GM19035 (cell line): ENCODE results near the gene GPR18.

ENCODE experiments used
- ATAC-seq: cut with Tn5 transposase; IDR thresholded peaks from one replicate; pipeline ENCODE4 v1.9.1; 2021; ENCODE audit not compliant: unreplicated experiment

GPR18 gene

DNA sequence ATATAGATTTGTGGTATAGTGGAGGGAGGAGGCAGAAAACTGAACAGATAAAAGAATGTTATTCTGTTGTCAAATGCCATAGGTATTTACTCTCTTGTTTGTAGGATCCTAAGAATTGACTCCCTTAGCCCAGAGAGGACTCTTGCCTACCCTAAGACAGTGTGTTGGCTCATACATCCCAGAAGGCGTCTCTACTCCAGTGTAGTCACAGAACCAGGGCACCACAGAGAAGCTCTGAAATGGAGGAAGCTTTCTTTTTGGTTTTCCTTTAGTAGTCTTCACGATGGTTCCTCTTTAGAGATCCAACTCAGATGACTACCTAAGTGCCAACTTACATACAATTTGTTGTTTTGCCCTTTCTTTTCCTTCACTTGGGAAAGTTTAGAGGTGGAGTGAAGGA is 35.0 kb upstream of the GPR18 start:
- ATAC-seq: no peak

DNA sequence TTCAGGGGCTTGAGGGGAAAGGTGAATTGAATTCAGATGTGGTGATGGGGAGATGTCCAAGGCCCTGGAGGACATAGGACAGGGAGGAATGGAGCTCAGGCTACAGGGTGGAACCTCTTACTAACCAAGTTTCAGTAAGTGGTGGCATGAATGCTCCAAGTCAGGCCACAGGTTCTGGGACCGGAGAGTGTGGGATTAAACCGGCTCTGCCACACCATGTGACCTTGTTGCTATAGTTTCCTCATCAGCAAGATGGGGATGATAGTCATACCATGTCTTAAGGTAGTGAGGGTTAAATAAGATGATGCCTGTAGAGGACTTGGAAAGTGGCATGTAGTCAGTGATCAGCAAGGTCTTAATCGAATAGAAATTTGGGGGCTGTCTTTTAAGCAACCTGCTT is 32.7 kb upstream of the GPR18 start:
- no peak for ATAC-seq

DNA sequence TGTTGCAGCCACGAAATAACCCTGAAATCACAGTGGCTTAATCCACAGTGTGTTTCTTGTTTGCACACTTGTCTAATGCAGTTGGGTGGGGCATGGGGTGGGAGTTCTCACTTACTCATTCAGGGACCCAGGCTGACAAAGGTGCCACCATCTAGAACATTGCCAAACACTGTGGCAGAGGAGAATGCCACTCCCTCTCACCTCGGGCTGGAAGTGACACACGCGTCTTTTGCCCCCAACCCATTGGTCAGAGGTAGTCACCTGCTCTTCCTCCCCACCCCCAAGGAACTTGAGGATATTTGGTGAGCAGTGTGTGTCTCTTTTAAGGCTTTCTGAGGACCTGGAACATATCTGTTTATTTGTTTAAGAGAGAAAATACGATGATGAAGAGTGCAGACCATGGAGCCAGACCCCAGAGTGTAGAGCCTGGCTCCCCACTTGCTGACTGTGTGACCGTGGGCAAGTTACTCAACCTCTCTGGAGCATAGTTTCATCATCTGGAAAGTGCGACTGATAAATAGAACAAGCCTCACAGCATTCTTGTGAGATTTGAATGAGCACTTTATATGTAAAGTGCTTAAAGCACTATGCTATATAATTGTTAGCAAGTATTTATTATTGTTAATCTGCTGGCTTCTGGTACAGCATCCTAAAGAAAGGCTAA is 31.6 kb upstream of the GPR18 start:
- no peak for ATAC-seq

DNA sequence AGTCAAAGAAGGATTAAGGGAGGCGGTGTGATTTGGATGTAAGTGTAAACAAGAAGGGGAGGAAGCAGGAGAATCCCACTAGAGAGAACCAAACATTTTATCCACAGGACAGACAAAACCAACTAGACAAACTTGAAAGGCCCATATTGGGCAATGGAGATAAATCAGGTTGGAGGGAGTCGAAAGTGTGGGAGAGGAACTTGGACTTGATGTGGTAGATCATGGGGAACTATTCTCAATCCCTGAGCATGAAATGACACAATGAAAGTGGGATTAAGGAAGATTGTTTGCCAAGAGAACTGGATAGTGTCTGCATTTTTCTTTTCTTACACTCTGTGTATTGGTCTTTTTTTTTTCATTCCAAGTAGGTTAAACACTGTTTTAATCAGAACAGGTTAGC is 31.1 kb upstream of the GPR18 start:
- no peak for ATAC-seq

DNA sequence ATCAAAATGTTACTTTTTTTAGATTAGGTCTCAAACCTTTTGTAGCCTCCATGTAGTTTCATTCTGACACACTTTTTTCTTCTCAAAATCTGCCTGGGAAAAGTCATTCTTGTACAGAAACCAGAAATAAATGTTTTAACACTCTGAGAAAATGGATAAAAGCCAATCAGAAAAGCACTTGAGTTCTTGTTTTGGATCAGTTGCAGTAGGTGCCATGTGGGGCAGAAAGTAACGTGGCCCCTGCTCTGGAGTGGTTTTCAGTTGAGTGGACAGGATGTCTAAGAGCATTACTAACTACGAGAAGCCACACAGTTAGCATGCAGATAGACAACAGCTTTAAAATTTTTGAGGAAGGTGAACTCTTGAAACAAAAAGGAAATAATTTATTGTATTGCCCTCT is 29.9 kb upstream of the GPR18 start:
- ATAC-seq: peak; percentile 82

DNA sequence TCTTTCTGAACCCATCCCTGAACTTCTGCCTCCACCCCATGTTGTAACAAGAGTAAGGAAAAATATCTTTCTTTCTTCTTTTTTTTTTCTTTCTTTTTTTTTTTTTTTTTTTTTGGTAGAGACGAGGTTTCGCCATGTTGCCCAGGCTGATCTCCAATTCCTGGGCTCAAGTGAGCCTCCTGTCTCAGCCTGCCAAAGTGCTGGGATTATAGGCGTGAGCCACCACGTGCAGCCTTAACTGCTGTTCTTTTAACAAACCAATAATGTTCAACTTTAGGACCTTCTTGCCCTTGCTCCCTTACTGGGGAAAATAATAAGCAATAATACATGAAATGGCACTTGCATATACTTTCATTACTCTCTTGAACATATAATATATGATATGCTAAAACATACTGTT is 29.4 kb upstream of the GPR18 start:
- ATAC-seq: peak; percentile 5

DNA sequence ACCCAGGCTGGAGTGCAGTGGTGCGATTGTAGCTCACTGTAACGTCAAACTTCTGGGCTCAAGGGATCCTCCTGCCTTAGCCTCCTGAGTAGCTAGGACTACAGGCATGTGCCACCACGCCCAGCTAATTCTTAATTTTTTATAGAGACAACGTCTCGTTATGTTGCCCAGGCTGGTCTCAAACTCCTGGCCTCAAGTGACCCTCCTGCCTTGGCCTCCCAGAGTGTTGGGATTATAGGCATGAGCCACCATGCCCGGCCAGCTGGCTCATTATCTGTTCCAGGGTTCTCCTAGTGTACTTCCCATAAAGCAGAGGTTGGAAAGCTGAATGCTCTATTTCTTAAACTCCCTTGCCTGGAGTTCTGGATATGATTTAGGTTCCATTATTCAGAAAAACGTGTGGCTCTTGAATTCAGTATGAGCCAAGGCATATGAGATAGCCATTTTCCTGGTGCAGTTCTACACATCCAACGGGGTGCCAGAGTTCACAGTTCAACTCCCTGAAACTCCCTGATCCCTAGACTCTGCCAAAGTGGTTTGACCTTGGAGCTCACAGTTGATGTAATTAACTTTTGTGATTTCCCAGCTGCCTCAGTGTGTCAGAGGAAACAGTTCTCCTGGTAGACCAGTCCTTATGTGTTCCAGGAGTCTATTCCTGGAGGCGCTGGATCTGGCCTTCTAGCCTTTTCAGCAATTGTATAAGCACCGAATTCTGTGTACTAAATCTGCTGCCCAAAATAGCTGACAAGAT is 27.4 kb upstream of the GPR18 start:
- no peak for ATAC-seq

DNA sequence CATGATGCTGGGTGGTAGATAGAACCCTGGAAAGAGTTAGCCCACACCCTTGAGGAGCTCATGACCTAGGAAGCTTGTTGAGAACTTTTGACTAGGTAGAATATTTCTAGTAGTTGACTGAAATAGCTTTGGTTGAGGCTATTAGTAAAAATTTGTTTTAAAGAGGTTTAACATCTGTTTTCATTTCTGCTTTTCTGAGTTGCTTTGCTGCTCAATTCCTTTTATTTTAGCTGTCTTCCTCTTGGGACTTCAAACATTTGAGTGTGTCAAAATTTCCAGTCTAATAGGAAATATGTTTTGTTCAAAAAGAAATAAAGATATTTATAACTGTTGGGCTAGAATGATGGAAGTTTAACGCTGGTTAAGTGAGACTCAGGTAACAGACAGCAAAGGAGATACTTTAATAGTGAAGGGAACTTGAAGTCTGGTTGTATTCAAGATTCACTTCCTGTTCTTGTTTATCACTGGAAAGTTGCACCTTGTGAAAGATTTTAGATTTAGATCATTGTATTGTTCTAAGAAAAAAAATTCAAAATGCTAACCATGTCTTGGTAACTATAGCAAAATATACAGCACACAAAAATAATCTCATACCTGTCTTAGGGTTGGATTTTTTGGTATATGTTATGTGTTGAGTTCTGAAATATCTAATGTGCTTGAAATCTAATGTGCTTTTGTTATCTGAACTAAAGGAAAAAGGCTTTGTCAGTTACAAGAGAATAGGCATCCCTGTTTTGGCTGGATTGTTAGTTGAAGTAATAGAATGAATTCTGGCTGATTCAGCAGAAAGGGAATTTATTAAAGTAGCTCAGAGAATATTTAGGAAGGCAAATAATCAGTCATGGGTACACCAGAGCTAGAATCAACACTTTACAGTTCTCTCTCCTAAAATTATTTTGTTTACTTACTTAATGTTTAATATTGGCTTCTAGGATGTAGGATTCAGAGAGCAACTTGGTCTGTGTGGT is 24.4 kb upstream of the GPR18 start:
- ATAC-seq: peak; percentile 69

DNA sequence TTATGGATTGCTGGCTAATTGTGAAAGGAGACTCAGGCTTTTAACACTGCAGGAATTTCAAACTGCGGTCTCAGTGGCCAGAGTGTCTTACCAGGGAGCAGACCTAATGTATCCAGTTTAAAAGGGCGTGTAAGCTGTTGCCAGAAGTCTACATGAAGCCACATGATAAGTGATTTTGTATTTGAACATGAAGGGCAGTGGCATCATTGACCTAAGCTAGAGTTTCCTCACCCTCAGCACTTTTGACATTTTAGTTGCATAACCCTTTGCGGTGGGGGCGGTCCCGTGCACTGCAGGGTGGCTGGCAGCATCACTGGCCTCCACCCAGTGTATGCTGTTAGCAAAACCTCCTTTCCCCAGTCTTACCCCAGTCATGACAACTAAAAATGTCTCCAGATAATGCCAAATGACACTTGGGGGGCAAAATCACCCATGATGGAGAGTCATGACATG is 23.7 kb upstream of the GPR18 start:
- ATAC-seq: peak; percentile 78

DNA sequence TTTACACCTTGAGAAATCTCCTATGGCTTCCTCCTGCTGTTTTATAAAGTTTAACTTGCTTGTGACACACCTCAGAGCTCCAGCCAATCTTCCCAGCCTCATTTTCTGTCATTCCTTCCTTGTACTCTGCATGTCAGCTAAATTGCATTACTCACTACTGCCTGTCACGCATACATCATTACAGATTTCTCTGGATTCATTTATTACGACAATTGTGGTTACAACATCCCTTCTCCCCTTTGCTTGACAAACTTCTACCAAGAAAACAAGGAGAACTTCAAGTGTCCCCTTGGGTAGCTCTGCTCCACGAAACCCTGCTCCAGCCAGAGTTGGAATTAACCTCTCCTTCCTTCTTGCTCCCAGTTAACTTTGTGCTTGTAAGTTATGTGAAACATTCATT is 22.0 kb upstream of the GPR18 start:
- no peak for ATAC-seq

DNA sequence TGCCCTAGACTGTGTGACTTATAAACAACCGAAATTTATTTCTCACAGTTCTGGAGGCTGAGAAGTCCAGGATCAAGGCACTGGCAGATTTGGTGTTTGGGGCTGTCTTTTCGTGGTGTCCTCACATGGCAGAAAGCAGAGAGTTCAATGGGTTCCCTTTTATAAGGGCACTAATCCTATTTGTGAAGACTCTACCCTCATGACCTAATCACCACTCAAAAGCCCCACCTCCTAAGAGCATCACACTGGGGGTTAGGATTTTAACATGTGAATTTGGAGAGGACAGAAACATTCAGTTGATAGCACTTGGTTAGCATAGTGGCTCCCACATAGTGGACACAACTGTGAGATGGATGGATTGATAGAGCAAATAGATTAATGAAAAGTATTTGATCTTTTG is 21.5 kb upstream of the GPR18 start:
- ATAC-seq: no peak

DNA sequence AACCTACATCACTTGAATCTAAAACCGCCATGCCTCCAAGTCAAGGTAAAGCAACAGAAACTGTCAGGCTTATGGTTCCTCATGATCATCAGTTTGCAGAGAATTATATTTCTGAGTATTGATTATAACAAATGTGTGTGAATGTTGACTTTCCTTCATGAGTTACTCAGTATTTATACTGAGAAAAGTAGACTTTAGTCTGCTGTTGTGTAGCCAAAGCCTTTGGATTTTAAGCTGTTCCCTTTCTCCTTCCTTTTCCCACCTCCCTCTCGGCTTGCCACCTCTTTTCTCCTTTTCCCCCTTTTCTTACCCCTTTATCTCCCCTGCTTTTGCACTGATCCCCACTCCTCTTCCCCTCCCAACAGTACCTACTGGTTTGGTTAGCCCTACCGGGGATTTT is 20.7 kb upstream of the GPR18 start:
- no peak for ATAC-seq

DNA sequence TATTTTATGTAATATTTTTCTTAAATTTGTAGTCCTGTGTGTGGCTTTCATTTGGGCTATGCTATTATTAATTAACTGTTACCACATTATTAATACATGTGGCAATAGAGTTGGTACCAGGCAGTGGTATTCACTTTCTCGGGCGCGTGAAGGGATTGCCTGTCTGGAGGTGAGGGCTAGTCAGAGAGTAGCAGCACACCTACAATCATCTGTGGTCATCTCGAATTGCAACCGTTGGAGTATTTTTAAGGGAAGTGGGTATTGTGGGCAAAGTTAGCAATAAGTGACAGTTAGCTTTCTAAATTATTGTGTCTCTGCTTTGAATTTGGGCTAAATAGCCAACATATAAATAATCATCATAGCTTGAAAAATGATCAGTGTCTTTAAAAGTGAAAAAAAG is 20.0 kb upstream of the GPR18 start:
- no peak for ATAC-seq

DNA sequence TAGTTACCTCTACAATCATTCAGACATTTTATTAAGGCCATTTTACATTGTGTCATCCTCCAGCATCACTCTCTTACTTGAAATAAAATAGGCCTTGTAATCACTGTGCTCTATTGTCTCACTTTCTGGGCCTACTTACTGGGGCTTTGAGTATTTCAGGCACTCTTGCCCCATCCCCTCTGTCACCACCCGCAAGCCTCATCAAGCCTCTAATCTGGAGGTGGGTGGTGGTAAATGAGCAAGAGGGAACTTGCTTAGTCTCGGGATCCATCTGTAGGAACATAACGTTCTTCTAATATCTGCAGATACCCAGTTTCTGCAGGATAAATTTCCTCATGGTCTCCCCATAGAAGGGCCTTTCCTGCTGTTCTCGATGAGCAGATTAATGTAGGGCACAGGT is 19.4 kb upstream of the GPR18 start:
- ATAC-seq: no peak

DNA sequence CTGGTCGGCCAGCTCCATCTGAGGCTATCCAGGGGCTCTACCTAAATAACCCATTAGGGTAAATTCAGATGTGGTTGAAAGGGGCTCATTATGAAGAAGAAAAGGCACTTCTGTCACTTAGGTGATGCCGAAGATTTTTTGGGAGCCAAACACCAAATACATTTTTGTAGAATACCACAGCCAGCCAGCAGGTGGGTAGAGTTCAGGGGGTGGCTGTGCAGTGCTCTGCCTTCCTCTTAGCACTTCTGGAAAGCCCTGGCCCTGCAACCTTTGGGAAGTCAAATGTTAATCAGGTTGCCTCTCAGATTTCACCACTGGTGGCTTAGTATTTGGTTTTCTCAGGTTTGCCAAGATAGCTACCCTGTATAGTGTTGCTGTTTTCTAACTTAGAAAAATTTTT is 18.5 kb upstream of the GPR18 start:
- ATAC-seq: no peak

DNA sequence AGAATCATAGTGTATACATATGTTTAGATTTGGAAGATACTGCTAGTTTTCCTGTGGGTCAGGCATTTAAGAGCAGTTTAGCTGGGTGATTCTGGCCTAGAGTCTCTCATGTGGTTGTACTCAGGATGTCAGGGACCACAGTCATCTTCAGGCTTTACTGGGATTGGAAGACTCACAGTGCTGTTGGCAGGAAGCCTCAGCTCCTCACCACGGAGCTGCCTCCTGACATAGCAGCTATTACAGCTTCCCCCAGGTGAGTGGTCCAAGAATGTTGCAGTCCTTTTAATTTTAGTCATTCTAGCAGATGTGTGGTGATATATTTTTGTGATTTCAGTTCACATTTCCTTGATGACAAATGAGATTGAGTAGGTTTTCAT is 16.9 kb upstream of the GPR18 start:
- ATAC-seq: no peak

DNA sequence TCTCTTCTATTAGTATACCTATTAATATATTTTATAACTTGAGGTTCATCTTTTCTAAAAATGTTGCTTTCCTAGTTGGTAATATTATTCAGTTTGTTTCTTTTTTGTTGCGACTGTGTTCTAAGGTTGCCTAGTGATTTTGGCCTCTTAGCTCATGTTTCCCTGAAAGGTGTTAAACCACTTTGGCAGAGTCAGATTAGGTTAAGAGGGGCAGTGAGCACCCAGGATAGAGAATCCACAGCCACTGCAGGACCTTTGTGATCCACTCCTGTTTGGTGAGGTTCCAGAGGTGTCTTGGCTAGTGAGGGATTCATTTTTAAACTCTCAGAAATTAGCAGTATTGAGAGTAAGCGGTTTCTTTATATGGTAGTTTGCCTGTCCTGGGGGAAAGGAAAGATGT is 14.9 kb upstream of the GPR18 start:
- ATAC-seq: no peak

DNA sequence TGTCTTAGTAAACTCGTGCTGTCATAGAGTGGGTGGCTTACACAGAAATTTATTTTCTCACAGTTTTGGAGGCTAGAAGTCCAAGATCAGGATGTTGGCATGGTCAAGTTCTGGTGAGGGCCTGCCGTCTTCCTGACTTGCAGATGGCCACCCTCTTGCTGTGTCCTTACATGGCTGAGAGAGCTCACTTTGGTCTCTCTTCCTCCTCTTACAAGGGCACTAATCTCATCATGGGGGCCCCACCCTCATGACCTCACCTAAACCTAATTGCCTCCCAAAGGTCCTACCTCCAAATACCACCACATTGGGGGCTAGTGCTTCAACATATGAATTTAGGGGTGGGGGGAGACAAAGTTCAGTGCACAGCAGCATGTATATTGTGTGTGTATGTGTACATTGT is 14.3 kb upstream of the GPR18 start:
- ATAC-seq: no peak

DNA sequence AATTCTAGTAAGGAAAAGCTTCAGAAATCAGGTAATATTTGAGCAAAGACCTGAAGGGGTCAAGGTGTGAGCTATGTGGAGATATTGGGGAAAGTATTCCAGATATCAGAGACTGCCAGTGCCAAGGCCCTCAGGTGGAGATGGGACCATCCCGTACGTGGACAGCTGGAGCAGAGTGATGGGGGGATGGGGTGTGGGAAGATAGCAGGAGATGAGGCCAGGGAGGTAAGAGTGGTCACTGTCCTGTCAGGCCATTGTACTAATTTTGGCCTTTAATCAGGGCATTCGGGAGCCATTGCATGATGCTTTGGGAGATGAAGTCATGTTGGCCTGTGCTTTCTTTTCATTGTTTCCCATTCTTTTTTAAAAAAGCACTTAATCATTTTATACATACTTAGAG is 13.1 kb upstream of the GPR18 start:
- ATAC-seq: no peak

DNA sequence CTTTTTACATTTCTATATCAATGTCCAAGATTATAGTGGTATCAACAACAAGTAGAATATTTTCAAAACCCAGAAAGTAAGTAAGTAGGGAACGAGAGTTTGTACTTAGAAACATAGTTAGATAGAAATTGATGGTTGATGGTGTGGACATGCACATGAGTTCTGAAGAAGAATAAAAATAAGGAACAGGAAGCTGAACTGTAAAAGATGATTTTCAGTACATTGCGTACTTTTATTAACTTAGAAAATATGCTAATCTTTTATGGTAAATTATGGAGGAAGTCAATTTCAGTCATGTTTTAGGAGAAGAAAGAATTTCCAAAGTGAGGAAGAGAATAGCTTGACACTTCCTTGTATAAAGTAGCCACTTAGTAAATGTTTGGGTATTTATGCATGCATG is 12.3 kb upstream of the GPR18 start:
- no peak for ATAC-seq

DNA sequence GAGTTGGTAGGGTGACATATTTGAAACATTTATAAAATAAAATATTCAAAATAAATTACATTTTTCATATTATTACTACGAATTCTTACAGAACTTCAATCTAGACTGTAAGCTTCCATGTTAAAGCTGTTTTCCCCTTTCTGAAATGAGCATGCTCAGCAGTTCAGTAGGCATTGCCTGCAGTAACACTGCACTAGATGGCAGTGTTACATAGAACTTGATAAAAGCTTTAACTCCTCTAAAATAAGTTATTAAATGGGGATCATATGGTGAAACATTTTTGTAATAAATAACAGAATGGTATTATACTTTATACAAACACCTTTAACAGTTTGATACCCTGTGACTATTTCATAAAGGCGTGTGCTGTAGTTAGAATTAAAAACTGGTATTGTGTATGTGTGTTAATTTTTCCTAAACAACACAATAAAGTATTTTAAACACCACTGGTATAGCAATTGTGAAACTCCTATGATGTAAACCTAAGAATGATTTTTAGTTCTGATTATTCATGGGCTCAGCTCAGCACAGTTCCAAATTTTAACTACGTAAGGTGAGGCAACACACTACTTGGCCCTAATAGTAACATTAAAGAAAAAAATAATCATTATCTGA is 11.6 kb upstream of the GPR18 start:
- peak; percentile 70 for ATAC-seq
